Amniotic epithelial cell (primary cell): ENCODE results near the gene PTPRT.

Source experiments
- DNase-seq: peaks from one replicate; pipeline ENCODE4 v3.0.0-alpha.2; 2010; ENCODE audit warnings: low read depth

Gene PTPRT

GRCh38 chr20:43189554-43190331 lies at the start of gene PTPRT:
Gene PTPRT, minus strand, starts transcription at chr20:43189906. Its CDS starts 173 bp downstream, at chr20:43189733.
- DNase-seq: no peak

GRCh38 chr20:43238833-43239232 lies 49.1 kb upstream of the PTPRT start:
- DNase-seq: no peak

- DNase-seq: no peak
Measured at GRCh38 chr20:43238266-43238665, 48.6 kb upstream of the PTPRT start.

- no peak for DNase-seq
Measured at GRCh38 chr20:43237651-43238168, 48.0 kb upstream of the PTPRT start.

- no peak for DNase-seq
Measured at GRCh38 chr20:43235998-43236397, 46.3 kb upstream of the PTPRT start.

GRCh38 chr20:43231829-43232228 lies 42.1 kb upstream of the PTPRT start:
- no peak for DNase-seq

GRCh38 chr20:43229696-43230095 lies 40.0 kb upstream of the PTPRT start:
- no peak for DNase-seq

GRCh38 chr20:43220612-43221011 lies 30.9 kb upstream of the PTPRT start:
- DNase-seq: peak; percentile 1

- no peak for DNase-seq
Measured at GRCh38 chr20:43210901-43211300, 21.2 kb upstream of the PTPRT start.

GRCh38 chr20:43209831-43210230 lies 20.1 kb upstream of the PTPRT start:
- no peak for DNase-seq

GRCh38 chr20:43205699-43206098 lies 16.0 kb upstream of the PTPRT start:
- DNase-seq: no peak

GRCh38 chr20:43202100-43202499 lies 12.4 kb upstream of the PTPRT start:
- DNase-seq: no peak

- no peak for DNase-seq
Measured at GRCh38 chr20:43198607-43199006, 8.9 kb upstream of the PTPRT start.

GRCh38 chr20:43196243-43196642 lies 6.5 kb upstream of the PTPRT start:
- DNase-seq: no peak

GRCh38 chr20:43194137-43194536 lies 4.4 kb upstream of the PTPRT start:
- DNase-seq: no peak

GRCh38 chr20:43193443-43193842 lies 3.7 kb upstream of the PTPRT start:
- no peak for DNase-seq

GRCh38 chr20:43191946-43192863 lies 2.5 kb upstream of the PTPRT start:
- DNase-seq: no peak

GRCh38 chr20:43191143-43191542 lies 1.4 kb upstream of the PTPRT start:
- no peak for DNase-seq

GRCh38 chr20:43190332-43190953 lies 737 bp upstream of the PTPRT start:
- DNase-seq: no peak

GRCh38 chr20:43188861-43189553 lies 699 bp downstream of the PTPRT start:
- no peak for DNase-seq

- no peak for DNase-seq
Measured at GRCh38 chr20:43188234-43188653, 1.5 kb downstream of the PTPRT start.
